ENCODE measurements around the gene PANK4.

DNA sequence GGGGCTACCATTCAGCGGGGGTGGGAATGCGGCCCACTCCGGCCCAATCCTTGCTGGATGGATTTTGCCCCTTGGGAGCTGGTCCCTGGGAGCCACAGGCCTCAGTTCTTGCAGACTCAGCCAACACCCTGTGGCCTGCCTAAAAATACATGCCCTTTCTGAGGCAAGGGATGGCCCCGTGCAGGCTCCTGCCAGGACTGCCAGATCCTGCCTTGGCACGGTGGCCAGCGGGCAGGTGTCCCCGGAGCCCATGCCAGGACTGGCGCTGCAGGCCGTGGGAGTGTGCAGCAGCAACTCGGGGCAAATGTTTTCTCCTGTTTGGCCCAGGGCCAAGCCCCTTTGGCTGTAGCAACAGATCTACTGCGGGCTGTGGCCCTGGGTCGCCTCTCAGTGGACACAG, 1.6 kb upstream of the PANK4 start:
- no peak for TF ChIP-seq POLR2A (IDR thresholded peaks at IDR 0.05)
- TF ChIP-seq, protein P1, sequence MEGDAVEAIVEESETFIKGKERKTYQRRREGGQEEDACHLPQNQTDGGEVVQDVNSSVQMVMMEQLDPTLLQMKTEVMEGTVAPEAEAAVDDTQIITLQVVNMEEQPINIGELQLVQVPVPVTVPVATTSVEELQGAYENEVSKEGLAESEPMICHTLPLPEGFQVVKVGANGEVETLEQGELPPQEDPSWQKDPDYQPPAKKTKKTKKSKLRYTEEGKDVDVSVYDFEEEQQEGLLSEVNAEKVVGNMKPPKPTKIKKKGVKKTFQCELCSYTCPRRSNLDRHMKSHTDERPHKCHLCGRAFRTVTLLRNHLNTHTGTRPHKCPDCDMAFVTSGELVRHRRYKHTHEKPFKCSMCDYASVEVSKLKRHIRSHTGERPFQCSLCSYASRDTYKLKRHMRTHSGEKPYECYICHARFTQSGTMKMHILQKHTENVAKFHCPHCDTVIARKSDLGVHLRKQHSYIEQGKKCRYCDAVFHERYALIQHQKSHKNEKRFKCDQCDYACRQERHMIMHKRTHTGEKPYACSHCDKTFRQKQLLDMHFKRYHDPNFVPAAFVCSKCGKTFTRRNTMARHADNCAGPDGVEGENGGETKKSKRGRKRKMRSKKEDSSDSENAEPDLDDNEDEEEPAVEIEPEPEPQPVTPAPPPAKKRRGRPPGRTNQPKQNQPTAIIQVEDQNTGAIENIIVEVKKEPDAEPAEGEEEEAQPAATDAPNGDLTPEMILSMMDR (IDR thresholded peaks at IDR 0.05): peak in 1 of 4 donors; percentile 7
